Measurements from ENCODE around the gene MPZL1.
"Not testable (repeated sequence)": the region's sequence is repeated elsewhere in the genome, so short reads cannot be mapped to it uniquely, and the experiment has no call there.

MPZL1 gene

GRCh38 chr1:167738158-167738557 lies 16.4 kb downstream of the MPZL1 start:
- no peak overlapping the region for H3K27ac ChIP-seq (ENCODE audit: low read depth, low read length)
- peaks cover 7% of the 10 kb centered on the region; the same call in 1 of the 2 replicates for H3K36me3 ChIP-seq (ENCODE audit: control insufficient read depth, insufficient read depth, low read length)
- no peak overlapping the region for H3K4me3 ChIP-seq (ENCODE audit: low read depth, low read length)
- no peak overlapping the region for H3K9ac ChIP-seq (ENCODE audit: low read length)
- H3K27me3 ChIP-seq (ENCODE audit: control insufficient read depth, insufficient read depth, low read length), result no peaks in the 10 kb centered on the region
- H3K9me3 ChIP-seq (ENCODE audit: control insufficient read depth, insufficient read depth, low read depth, low read length), result peaks cover 4% of the 10 kb centered on the region; the same call in 1 of the 2 replicates
- H3K4me1 ChIP-seq (ENCODE audit: control insufficient read depth, insufficient read depth, low read length), result peaks cover 14% of the 10 kb centered on the region; the same call in 1 of the 2 replicates

GRCh38 chr1:167739752-167740151 lies 18.0 kb downstream of the MPZL1 start:
- Histone ChIP-seq H3K27ac (ENCODE audit: low read depth, low read length) (no peak overlapping the region), H3K27me3 (ENCODE audit: control insufficient read depth, insufficient read depth, low read length) (no peaks in the 10 kb centered on the region), H3K36me3 (ENCODE audit: control insufficient read depth, insufficient read depth, low read length) (peaks cover 6% of the 10 kb centered on the region; the same call in 1 of the 2 replicates), H3K4me1 (ENCODE audit: control insufficient read depth, insufficient read depth, low read length) (peaks cover 20% of the 10 kb centered on the region; the same call in 1 of the 2 replicates), H3K9me3 (ENCODE audit: control insufficient read depth, insufficient read depth, low read depth, low read length) (peaks cover 4% of the 10 kb centered on the region; the same call in 1 of the 2 replicates), H3K9ac (ENCODE audit: low read length) (no peak overlapping the region), H3K4me3 (ENCODE audit: low read depth, low read length) (no peak overlapping the region)

GRCh38 chr1:167741103-167741502 lies 19.3 kb downstream of the MPZL1 start:
- not testable (repeated sequence) for H3K27me3 ChIP-seq (ENCODE audit: control insufficient read depth, insufficient read depth, low read length); H3K9me3 ChIP-seq (ENCODE audit: control insufficient read depth, insufficient read depth, low read depth, low read length); H3K36me3 ChIP-seq (ENCODE audit: control insufficient read depth, insufficient read depth, low read length); H3K4me3 ChIP-seq (ENCODE audit: low read depth, low read length); H3K9ac ChIP-seq (ENCODE audit: low read length); H3K27ac ChIP-seq (ENCODE audit: low read depth, low read length)
- H3K4me1 ChIP-seq (ENCODE audit: control insufficient read depth, insufficient read depth, low read length), result peaks cover 22% of the 10 kb centered on the region; the same call in 1 of the 2 replicates

GRCh38 chr1:167742392-167743057 lies 20.7 kb downstream of the MPZL1 start:
- not testable (repeated sequence) for H3K9ac ChIP-seq (ENCODE audit: low read length); H3K9me3 ChIP-seq (ENCODE audit: control insufficient read depth, insufficient read depth, low read depth, low read length); H3K36me3 ChIP-seq (ENCODE audit: control insufficient read depth, insufficient read depth, low read length); H3K27ac ChIP-seq (ENCODE audit: low read depth, low read length); H3K27me3 ChIP-seq (ENCODE audit: control insufficient read depth, insufficient read depth, low read length); H3K4me3 ChIP-seq (ENCODE audit: low read depth, low read length)
- H3K4me1 ChIP-seq (ENCODE audit: control insufficient read depth, insufficient read depth, low read length), result peaks cover 25% of the 10 kb centered on the region; the same call in 1 of the 2 replicates

- H3K4me1 ChIP-seq (ENCODE audit: control insufficient read depth, insufficient read depth, low read length), result peaks cover 19% of the 10 kb centered on the region; the same call in 1 of the 2 replicates
Measured at GRCh38 chr1:167744901-167745300, 23.1 kb downstream of the MPZL1 start.

GRCh38 chr1:167746013-167746672 lies 24.4 kb downstream of the MPZL1 start:
- H3K4me1 ChIP-seq (ENCODE audit: control insufficient read depth, insufficient read depth, low read length), result peaks cover 17% of the 10 kb centered on the region; the same call in 1 of the 2 replicates
- H3K9ac ChIP-seq (ENCODE audit: low read length), result no peak overlapping the region
- H3K27me3 ChIP-seq (ENCODE audit: control insufficient read depth, insufficient read depth, low read length), result no peaks in the 10 kb centered on the region
- H3K9me3 ChIP-seq (ENCODE audit: control insufficient read depth, insufficient read depth, low read depth, low read length), result no peaks in the 10 kb centered on the region
- no peaks in the 10 kb centered on the region for H3K36me3 ChIP-seq (ENCODE audit: control insufficient read depth, insufficient read depth, low read length)
- no peak overlapping the region for H3K4me3 ChIP-seq (ENCODE audit: low read depth, low read length)
- no peak overlapping the region for H3K27ac ChIP-seq (ENCODE audit: low read depth, low read length)

More at GRCh38 chr1:167744901-167745300, 23.1 kb downstream of the MPZL1 start:
- Histone ChIP-seq H3K9ac (ENCODE audit: low read length) (no peak overlapping the region), H3K9me3 (ENCODE audit: control insufficient read depth, insufficient read depth, low read depth, low read length) (no peaks in the 10 kb centered on the region), H3K27ac (ENCODE audit: low read depth, low read length) (no peak overlapping the region), H3K27me3 (ENCODE audit: control insufficient read depth, insufficient read depth, low read length) (no peaks in the 10 kb centered on the region), H3K36me3 (ENCODE audit: control insufficient read depth, insufficient read depth, low read length) (no peaks in the 10 kb centered on the region), H3K4me3 (ENCODE audit: low read depth, low read length) (no peak overlapping the region)

GRCh38 chr1:167746988-167747655 lies 25.3 kb downstream of the MPZL1 start:
- Histone ChIP-seq H3K4me1 (ENCODE audit: control insufficient read depth, insufficient read depth, low read length) (peaks cover 17% of the 10 kb centered on the region; the same call in 1 of the 2 replicates), H3K9me3 (ENCODE audit: control insufficient read depth, insufficient read depth, low read depth, low read length) (no peaks in the 10 kb centered on the region), H3K4me3 (ENCODE audit: low read depth, low read length) (no peak overlapping the region), H3K27me3 (ENCODE audit: control insufficient read depth, insufficient read depth, low read length) (no peaks in the 10 kb centered on the region), H3K9ac (ENCODE audit: low read length) (no peak overlapping the region), H3K36me3 (ENCODE audit: control insufficient read depth, insufficient read depth, low read length) (no peaks in the 10 kb centered on the region), H3K27ac (ENCODE audit: low read depth, low read length) (no peak overlapping the region)

- no peaks in the 10 kb centered on the region for H3K36me3 ChIP-seq (ENCODE audit: control insufficient read depth, insufficient read depth, low read length)
- H3K9ac ChIP-seq (ENCODE audit: low read length), result no peak overlapping the region
- peaks cover 18% of the 10 kb centered on the region; the same call in 1 of the 2 replicates for H3K4me1 ChIP-seq (ENCODE audit: control insufficient read depth, insufficient read depth, low read length)
- no peak overlapping the region for H3K27ac ChIP-seq (ENCODE audit: low read depth, low read length)
- no peak overlapping the region for H3K4me3 ChIP-seq (ENCODE audit: low read depth, low read length)
- no peaks in the 10 kb centered on the region for H3K9me3 ChIP-seq (ENCODE audit: control insufficient read depth, insufficient read depth, low read depth, low read length)
- no peaks in the 10 kb centered on the region for H3K27me3 ChIP-seq (ENCODE audit: control insufficient read depth, insufficient read depth, low read length)
Measured at GRCh38 chr1:167747988-167748387, 26.2 kb downstream of the MPZL1 start.

- no peaks in the 10 kb centered on the region for H3K27me3 ChIP-seq (ENCODE audit: control insufficient read depth, insufficient read depth, low read length)
- no peak overlapping the region for H3K27ac ChIP-seq (ENCODE audit: low read depth, low read length)
- no peaks in the 10 kb centered on the region for H3K36me3 ChIP-seq (ENCODE audit: control insufficient read depth, insufficient read depth, low read length)
- H3K4me1 ChIP-seq (ENCODE audit: control insufficient read depth, insufficient read depth, low read length), result peaks cover 16% of the 10 kb centered on the region; the same call in 1 of the 2 replicates
- H3K9me3 ChIP-seq (ENCODE audit: control insufficient read depth, insufficient read depth, low read depth, low read length), result no peaks in the 10 kb centered on the region
- no peak overlapping the region for H3K9ac ChIP-seq (ENCODE audit: low read length)
- no peak overlapping the region for H3K4me3 ChIP-seq (ENCODE audit: low read depth, low read length)
Measured at GRCh38 chr1:167748906-167749305, 27.1 kb downstream of the MPZL1 start.

- Histone ChIP-seq H3K27me3 (ENCODE audit: control insufficient read depth, insufficient read depth, low read length) (no peaks in the 10 kb centered on the region), H3K9me3 (ENCODE audit: control insufficient read depth, insufficient read depth, low read depth, low read length) (no peaks in the 10 kb centered on the region), H3K9ac (ENCODE audit: low read length) (no peak overlapping the region), H3K27ac (ENCODE audit: low read depth, low read length) (no peak overlapping the region), H3K4me1 (ENCODE audit: control insufficient read depth, insufficient read depth, low read length) (peaks cover 12% of the 10 kb centered on the region; the same call in 1 of the 2 replicates), H3K36me3 (ENCODE audit: control insufficient read depth, insufficient read depth, low read length) (no peaks in the 10 kb centered on the region), H3K4me3 (ENCODE audit: low read depth, low read length) (no peak overlapping the region)
Measured at GRCh38 chr1:167749741-167750140, 28.0 kb downstream of the MPZL1 start.

- Histone ChIP-seq H3K27me3 (ENCODE audit: control insufficient read depth, insufficient read depth, low read length) (no peaks in the 10 kb centered on the region), H3K4me1 (ENCODE audit: control insufficient read depth, insufficient read depth, low read length) (peaks cover 9% of the 10 kb centered on the region; the same call in 1 of the 2 replicates), H3K4me3 (ENCODE audit: low read depth, low read length) (no peak overlapping the region), H3K9ac (ENCODE audit: low read length) (no peak overlapping the region), H3K9me3 (ENCODE audit: control insufficient read depth, insufficient read depth, low read depth, low read length) (no peaks in the 10 kb centered on the region), H3K27ac (ENCODE audit: low read depth, low read length) (no peak overlapping the region), H3K36me3 (ENCODE audit: control insufficient read depth, insufficient read depth, low read length) (no peaks in the 10 kb centered on the region)
Measured at GRCh38 chr1:167750641-167751040, 28.9 kb downstream of the MPZL1 start.

All from HUES6 (cell line).